Pulmonary artery endothelial cell (primary cell): Measurements from ENCODE around the gene NEDD4L. TPM values are rescaled to one million over a fixed set of nuclear protein-coding genes. Genes with fewer than 3 reads are reported as not detected.
"Not testable (repeated sequence)": the region's sequence is repeated elsewhere in the genome, so short reads cannot be mapped to it uniquely, and the experiment has no call there.

Source experiments
- DNase-seq: peaks from one replicate; pipeline ENCODE4 v3.0.0-alpha.2; 2011; ENCODE audit warnings: low read depth, low spot score
- total RNA-seq: library from RNA; depleted of rRNA; stranded (reverse); fragments of >200 nt; gene quantifications from 2 replicates; pipeline ENCODE4 v1.2.3, GENCODE V29; 2014

The NEDD4L gene
- total RNA-seq, 1 donor from 2014 or later, result 5.6 TPM

GRCh38 chr18:58411323-58411722, 367.3 kb downstream of the NEDD4L start:
- no peak for DNase-seq

- DNase-seq, result no peak
Observed at GRCh38 chr18:58412844-58413666, 369.0 kb downstream of the NEDD4L start.

GRCh38 chr18:58413667-58414628, 369.9 kb downstream of the NEDD4L start:
- no peak for DNase-seq

- DNase-seq, result no peak
Observed at GRCh38 chr18:58416014-58416703, 372.1 kb downstream of the NEDD4L start.

- DNase-seq, result no peak
Observed at GRCh38 chr18:58416704-58417683, 373.0 kb downstream of the NEDD4L start.

- peak; percentile 70 for DNase-seq
Observed at GRCh38 chr18:58417752-58418151, 373.7 kb downstream of the NEDD4L start.

- no peak for DNase-seq
Observed at GRCh38 chr18:58418361-58418760, 374.3 kb downstream of the NEDD4L start.

- no peak for DNase-seq
Observed at GRCh38 chr18:58419587-58420199, 375.7 kb downstream of the NEDD4L start.

- no peak for DNase-seq
Observed at GRCh38 chr18:58426611-58427010, 382.6 kb downstream of the NEDD4L start.

- no peak for DNase-seq
Observed at GRCh38 chr18:58427321-58427720, 383.3 kb downstream of the NEDD4L start.

GRCh38 chr18:58429442-58429841, 385.4 kb downstream of the NEDD4L start:
- DNase-seq, result no peak

GRCh38 chr18:58431215-58431614, 387.2 kb downstream of the NEDD4L start:
- no peak for DNase-seq

GRCh38 chr18:58432050-58432727, 388.2 kb downstream of the NEDD4L start:
- no peak for DNase-seq

GRCh38 chr18:58435221-58436005, 391.4 kb downstream of the NEDD4L start:
- DNase-seq, result not testable (repeated sequence)

- no peak for DNase-seq
Observed at GRCh38 chr18:58438161-58438957, 394.3 kb downstream of the NEDD4L start.

GRCh38 chr18:58438958-58439300, 394.9 kb downstream of the NEDD4L start:
- no peak for DNase-seq

GRCh38 chr18:58443671-58444070, 399.6 kb downstream of the NEDD4L start:
- no peak for DNase-seq
